22Rv1 (cell line): ENCODE measurements around the gene KRT6A.
"Not testable (repeated sequence)": the region's sequence is repeated elsewhere in the genome, so short reads cannot be mapped to it uniquely, and the experiment has no call there.

ENCODE experiments used
- H3K27ac ChIP-seq: fragments of 450-650 bp; 2 replicates; pipeline ENCODE4 v1.5.1; 2017
- CTCF ChIP-seq: fragments of 450-650 bp; IDR thresholded peaks from 2 replicates; pipeline ENCODE4 v1.5.1; 2017; ENCODE audit warnings: mild to moderate bottlenecking
- ZFX ChIP-seq: fragments of 450-650 bp; IDR thresholded peaks from 2 replicates; pipeline ENCODE4 v1.6.1; 2017; ENCODE audit warnings: antibody characterized with exemption, borderline replicate concordance

Gene KRT6A

GRCh38 chr12:52488736-52489135 lies 4.3 kb downstream of the KRT6A start:
- no peak for TF ChIP-seq CTCF
- no peak overlapping the region for H3K27ac ChIP-seq

- H3K27ac ChIP-seq, result not testable (repeated sequence)
- TF ChIP-seq CTCF, result 0 out of 2 replicates have a peak, but pooled peaks have one; percentile 6
Observed at GRCh38 chr12:52487744-52488443, 5.2 kb downstream of the KRT6A start.

GRCh38 chr12:52487211-52487610 lies 5.8 kb downstream of the KRT6A start:
- TF ChIP-seq ZFX (no peak), CTCF (no peak)
- H3K27ac ChIP-seq, result no peak overlapping the region

- no peak overlapping the region for H3K27ac ChIP-seq
- TF ChIP-seq ZFX, result no peak
Observed at GRCh38 chr12:52486166-52487105, 6.6 kb downstream of the KRT6A start.

GRCh38 chr12:52480073-52480472 lies 13.0 kb downstream of the KRT6A start:
- no peak for TF ChIP-seq ZFX
- TF ChIP-seq CTCF, result no peak
- H3K27ac ChIP-seq, result no peak overlapping the region

- H3K27ac ChIP-seq, result no peak overlapping the region
- TF ChIP-seq ZFX (no peak), CTCF (no peak)
Observed at GRCh38 chr12:52477651-52478050, 15.4 kb downstream of the KRT6A start.

GRCh38 chr12:52474212-52474611 lies 18.8 kb downstream of the KRT6A start:
- TF ChIP-seq ZFX (no peak), CTCF (no peak)
- H3K27ac ChIP-seq, result no peak overlapping the region
